Measurements from ENCODE around the gene GSK3B. TPM values are rescaled to one million over a fixed set of nuclear protein-coding genes. Genes with fewer than 3 reads are reported as not detected.

The GSK3B gene
- total and polyA plus RNA-seq, 8 donors, result 4.4 to 20.7 (median 11.2) TPM

DNA sequence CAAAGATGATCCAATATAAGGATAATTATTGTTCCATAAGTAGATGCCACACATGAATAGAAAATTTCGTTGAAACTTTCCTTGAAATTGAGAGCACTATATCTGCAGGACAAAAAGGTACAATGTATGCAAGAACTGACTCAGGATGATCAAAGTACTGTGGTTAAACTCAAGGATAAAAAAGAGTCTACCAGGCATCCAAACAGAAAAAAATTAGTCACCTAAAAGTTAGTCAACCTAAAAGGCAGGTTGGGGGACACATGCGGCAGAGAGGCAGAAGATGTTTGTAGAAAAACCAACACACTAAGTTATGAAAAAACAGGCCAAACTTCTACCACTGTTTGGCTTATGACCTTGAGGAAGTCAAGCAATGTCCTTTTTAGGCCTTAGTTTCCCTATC, 68.7 kb downstream of the GSK3B start:
- DNase-seq, result no peak
- Histone ChIP-seq H3K9me3 (no peaks in the 10 kb centered on the region), H3K36me3 (no peaks in the 10 kb centered on the region), H3K4me1 (peaks cover 0 to 6% (median 0%) of the 10 kb centered on the region in 3 donors), H3K4me3 (no peak overlapping the region), H3K27me3 (no peaks in the 10 kb centered on the region), H3K27ac (no peak overlapping the region)
- ATAC-seq, result no peak
- intact Hi-C loops (cut with DNase I), result no loop called here
- TF ChIP-seq, protein P1, sequence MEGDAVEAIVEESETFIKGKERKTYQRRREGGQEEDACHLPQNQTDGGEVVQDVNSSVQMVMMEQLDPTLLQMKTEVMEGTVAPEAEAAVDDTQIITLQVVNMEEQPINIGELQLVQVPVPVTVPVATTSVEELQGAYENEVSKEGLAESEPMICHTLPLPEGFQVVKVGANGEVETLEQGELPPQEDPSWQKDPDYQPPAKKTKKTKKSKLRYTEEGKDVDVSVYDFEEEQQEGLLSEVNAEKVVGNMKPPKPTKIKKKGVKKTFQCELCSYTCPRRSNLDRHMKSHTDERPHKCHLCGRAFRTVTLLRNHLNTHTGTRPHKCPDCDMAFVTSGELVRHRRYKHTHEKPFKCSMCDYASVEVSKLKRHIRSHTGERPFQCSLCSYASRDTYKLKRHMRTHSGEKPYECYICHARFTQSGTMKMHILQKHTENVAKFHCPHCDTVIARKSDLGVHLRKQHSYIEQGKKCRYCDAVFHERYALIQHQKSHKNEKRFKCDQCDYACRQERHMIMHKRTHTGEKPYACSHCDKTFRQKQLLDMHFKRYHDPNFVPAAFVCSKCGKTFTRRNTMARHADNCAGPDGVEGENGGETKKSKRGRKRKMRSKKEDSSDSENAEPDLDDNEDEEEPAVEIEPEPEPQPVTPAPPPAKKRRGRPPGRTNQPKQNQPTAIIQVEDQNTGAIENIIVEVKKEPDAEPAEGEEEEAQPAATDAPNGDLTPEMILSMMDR (IDR thresholded peaks at IDR 0.05), result no peak
- no peak for FAIRE-seq
- 87 to 94% methylated on average over 2 of the region's 2 CpGs for WGBS, 2 donors

DNA sequence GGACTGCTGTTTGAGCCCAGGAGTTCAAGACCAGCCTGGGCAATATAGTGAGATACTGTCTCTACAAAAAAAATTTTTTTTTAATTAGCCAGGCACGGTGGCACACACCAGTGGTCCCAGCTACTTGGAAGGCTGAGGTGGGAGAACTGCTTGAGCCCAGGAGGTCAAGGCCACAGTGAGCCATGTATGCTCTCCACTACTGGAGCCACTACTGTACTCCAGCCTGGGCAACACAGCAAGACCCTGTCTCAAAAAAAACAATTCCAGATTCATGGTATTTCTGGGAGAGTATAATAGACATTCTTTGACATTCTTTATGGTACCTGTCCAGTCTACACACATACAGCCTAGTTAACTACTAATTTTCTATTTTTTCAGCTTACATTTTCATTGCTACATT, 70.1 kb downstream of the GSK3B start:
- no peak overlapping the region for H3K27ac ChIP-seq
- H3K36me3 ChIP-seq, result no peaks in the 10 kb centered on the region
- WGBS, 2 donors, result 93 to 95% methylated on average over 1 of the region's 1 CpG
- DNase-seq (no peak), ATAC-seq (no peak), FAIRE-seq (no peak)
- H3K4me1 ChIP-seq, result peaks cover 0 to 6% (median under 1%) of the 10 kb centered on the region in 3 donors
- TF ChIP-seq, protein P1 (IDR thresholded peaks at IDR 0.05), result no peak
- intact Hi-C loops (cut with DNase I), result no loop called here
- H3K4me3 ChIP-seq, result no peak overlapping the region
- no peaks in the 10 kb centered on the region for H3K9me3 ChIP-seq
- H3K27me3 ChIP-seq, result no peaks in the 10 kb centered on the region

DNA sequence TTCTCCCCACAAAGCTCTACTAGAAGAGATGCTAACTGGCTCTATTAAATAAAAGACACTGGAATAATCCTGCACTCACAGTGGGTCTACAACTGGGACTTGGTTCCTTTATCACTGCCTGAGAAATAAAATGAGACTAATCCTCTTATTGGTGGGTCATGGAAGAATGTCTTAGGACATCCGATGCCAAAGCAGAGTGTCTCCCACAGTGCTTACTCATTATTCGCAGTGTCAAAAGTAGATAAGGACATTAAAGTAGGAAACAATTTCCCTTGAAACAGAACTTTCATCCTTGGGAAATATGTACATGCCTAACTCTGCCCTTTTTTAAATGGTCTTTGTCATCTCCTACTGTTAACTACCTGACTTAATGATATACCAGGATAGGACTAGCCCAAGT, 71.5 kb downstream of the GSK3B start:
- 77 to 88% methylated on average over 2 of the region's 2 CpGs for WGBS, 2 donors
- Histone ChIP-seq H3K4me1 (peaks cover 0 to 10% (median 9%) of the 10 kb centered on the region in 3 donors), H3K27ac (no peak overlapping the region), H3K27me3 (no peaks in the 10 kb centered on the region), H3K9me3 (no peaks in the 10 kb centered on the region), H3K4me3 (no peak overlapping the region), H3K36me3 (no peaks in the 10 kb centered on the region)
- ATAC-seq, result no peak
- TF ChIP-seq, protein P1 (IDR thresholded peaks at IDR 0.05), result no peak
- intact Hi-C loops (cut with DNase I), result no loop called here
- no peak for DNase-seq
- FAIRE-seq, result no peak

DNA sequence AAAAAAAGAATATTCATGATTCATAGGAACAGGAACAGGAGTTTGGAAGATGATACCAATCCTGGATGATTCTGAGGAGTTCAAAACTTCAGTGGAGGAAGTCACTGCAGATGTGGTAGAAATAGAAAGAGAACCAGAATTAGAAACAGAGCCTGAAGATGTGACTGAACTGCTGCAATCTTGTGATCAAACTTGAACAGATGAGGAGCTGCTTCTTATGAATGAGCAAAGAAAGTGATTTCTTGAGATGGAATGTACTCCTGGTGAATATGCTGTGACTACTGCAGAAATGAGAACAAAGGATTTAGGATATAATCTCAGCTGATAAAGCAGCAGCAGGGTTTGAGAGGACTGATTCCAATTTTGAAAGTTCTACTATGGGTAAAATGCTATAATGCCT, 72.7 kb downstream of the GSK3B start:
- ATAC-seq, result no peak
- Histone ChIP-seq H3K27me3 (no peaks in the 10 kb centered on the region), H3K4me3 (no peak overlapping the region), H3K9me3 (no peaks in the 10 kb centered on the region), H3K36me3 (no peaks in the 10 kb centered on the region), H3K4me1 (peaks cover 0 to 14% (median 8%) of the 10 kb centered on the region in 3 donors), H3K27ac (no peak overlapping the region)
- no peak for FAIRE-seq
- TF ChIP-seq, protein P1 (IDR thresholded peaks at IDR 0.05), result no peak
- intact Hi-C loops (cut with DNase I), result no loop called here
- no peak for DNase-seq

DNA sequence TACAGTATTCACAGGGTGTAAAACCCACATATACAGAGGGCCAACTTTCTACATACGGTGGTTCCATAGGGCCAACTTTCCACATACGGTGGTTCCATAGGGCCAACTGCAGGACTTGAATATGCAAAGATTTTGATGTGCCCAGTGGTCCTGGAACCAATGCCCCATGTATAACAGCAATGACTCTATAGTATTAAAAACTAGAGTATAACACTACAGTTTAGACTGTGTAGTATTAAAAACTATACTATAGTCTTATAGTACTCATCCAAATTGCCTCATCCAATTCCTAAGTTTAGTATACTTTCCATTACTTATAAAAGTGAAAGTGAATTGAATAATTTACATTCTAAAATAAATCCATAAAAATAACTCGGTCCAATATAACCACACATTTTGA, 75.9 kb downstream of the GSK3B start:
- 89 to 92% methylated on average over 3 of the region's 3 CpGs for WGBS, 2 donors
- peaks cover 3 to 22% (median 11%) of the 10 kb centered on the region in 3 donors for H3K4me1 ChIP-seq
- DNase-seq, result no peak
- no peaks in the 10 kb centered on the region for H3K27me3 ChIP-seq
- TF ChIP-seq, protein P1 (IDR thresholded peaks at IDR 0.05), result no peak
- no peak for ATAC-seq
- no peak overlapping the region for H3K27ac ChIP-seq
- peak; percentile 29 for FAIRE-seq
- no peaks in the 10 kb centered on the region for H3K9me3 ChIP-seq
- intact Hi-C loops (cut with DNase I), result no loop called here
- no peak overlapping the region for H3K4me3 ChIP-seq
- no peaks in the 10 kb centered on the region for H3K36me3 ChIP-seq

Measured in pancreas (tissue), 10 donors.